HL-60 (cell line): ENCODE results near the gene PIK3R4.

ENCODE experiments used
- POLR2AphosphoS5 ChIP-seq: IDR thresholded peaks from 2 replicates; pipeline ENCODE4 v1.6.1; 2012; ENCODE audit warnings: low read depth
- TF ChIP-seq, protein P1 (sequence below): IDR thresholded peaks from one replicate; pipeline ENCODE4 v1.5.1; 2011; ENCODE audit warnings: low read length, control low read depth, inconsistent platforms; ENCODE audit not compliant: insufficient read depth
- TF ChIP-seq, protein P2 (sequence below): IDR thresholded peaks from 2 replicates; pipeline ENCODE4 v1.6.1; 2012; ENCODE audit warnings: low read depth; ENCODE audit not compliant: insufficient replicate concordance

DNA sequence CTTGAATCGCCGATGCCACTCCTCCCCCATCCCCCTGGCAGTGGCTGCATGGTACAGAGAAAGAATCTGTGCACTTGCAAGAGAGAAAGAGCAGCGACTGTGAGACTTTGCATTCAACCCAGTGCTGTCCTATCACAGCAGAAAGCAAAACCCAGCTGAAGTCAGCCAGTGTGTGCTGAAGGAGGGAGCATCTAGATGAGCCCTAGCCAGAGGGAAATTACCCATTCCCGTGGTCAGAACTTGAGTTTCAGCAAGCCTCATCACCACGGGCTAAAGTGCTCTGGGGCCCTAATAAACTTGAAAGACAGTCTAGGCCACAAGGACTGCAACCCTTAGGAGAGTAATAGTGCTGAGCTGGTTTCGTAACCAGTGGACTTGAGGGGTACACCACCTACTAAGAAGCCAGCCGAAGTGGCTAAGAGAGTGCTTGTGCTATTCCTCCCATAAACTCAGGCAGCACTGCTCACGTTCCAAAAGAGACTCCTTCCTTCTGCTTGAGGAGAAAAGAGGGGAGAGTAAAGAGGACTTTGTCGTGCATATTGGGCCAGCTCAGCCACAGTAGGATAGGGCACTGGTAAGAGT lies 15.2 kb upstream of the PIK3R4 start:
- TF ChIP-seq, protein P1, sequence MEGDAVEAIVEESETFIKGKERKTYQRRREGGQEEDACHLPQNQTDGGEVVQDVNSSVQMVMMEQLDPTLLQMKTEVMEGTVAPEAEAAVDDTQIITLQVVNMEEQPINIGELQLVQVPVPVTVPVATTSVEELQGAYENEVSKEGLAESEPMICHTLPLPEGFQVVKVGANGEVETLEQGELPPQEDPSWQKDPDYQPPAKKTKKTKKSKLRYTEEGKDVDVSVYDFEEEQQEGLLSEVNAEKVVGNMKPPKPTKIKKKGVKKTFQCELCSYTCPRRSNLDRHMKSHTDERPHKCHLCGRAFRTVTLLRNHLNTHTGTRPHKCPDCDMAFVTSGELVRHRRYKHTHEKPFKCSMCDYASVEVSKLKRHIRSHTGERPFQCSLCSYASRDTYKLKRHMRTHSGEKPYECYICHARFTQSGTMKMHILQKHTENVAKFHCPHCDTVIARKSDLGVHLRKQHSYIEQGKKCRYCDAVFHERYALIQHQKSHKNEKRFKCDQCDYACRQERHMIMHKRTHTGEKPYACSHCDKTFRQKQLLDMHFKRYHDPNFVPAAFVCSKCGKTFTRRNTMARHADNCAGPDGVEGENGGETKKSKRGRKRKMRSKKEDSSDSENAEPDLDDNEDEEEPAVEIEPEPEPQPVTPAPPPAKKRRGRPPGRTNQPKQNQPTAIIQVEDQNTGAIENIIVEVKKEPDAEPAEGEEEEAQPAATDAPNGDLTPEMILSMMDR = no peak
- TF ChIP-seq POLR2AphosphoS5 = no peak
- TF ChIP-seq, protein P2, sequence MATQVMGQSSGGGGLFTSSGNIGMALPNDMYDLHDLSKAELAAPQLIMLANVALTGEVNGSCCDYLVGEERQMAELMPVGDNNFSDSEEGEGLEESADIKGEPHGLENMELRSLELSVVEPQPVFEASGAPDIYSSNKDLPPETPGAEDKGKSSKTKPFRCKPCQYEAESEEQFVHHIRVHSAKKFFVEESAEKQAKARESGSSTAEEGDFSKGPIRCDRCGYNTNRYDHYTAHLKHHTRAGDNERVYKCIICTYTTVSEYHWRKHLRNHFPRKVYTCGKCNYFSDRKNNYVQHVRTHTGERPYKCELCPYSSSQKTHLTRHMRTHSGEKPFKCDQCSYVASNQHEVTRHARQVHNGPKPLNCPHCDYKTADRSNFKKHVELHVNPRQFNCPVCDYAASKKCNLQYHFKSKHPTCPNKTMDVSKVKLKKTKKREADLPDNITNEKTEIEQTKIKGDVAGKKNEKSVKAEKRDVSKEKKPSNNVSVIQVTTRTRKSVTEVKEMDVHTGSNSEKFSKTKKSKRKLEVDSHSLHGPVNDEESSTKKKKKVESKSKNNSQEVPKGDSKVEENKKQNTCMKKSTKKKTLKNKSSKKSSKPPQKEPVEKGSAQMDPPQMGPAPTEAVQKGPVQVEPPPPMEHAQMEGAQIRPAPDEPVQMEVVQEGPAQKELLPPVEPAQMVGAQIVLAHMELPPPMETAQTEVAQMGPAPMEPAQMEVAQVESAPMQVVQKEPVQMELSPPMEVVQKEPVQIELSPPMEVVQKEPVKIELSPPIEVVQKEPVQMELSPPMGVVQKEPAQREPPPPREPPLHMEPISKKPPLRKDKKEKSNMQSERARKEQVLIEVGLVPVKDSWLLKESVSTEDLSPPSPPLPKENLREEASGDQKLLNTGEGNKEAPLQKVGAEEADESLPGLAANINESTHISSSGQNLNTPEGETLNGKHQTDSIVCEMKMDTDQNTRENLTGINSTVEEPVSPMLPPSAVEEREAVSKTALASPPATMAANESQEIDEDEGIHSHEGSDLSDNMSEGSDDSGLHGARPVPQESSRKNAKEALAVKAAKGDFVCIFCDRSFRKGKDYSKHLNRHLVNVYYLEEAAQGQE = no peak
